NCI-H1436 treated with DMSO at 0.1 percent for 48 hours (cell line): ENCODE data around the gene CYTH1.

Experiments
- DNase-seq: peaks from one replicate; lab custom pipeline; 2025; lab: John Stamatoyannopoulos, UW

The CYTH1 gene

DNA sequence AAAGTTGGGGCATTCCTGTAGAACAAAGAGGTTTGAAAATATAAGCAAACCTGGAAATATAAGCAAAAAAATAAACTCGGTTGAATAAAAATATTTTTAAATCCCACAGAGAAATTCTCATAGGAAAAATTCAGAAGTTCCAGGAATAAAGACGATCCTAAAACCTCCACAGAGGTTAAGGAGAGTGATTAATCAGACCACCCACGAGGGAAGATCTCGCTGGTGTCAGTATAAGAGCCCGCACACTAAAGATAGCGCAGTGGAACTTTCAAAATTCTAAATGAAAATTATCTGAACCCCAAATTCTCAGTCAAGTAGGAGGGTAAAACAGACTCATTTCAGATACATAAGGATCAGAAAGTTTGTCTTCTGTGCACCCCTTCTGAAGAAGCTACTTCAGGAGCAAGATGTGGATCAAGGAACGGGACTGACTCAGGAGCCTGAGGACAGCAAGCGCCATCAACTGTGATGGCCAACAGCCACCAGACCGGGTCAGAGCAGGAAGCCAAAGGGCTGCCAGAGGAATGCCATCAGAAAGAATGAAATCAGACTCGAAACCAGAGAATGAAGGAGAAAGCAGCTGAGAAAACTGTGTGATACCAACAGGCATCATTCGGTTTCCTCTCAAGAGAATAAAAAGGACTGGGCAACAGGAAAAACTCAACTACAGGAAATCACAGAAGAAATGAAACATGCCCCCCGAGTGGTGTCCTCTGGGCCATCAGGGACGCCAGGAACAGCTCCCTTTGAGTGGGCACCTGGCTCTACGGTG lies 66.9 kb downstream of the CYTH1 start:
- no peak for DNase-seq

DNA sequence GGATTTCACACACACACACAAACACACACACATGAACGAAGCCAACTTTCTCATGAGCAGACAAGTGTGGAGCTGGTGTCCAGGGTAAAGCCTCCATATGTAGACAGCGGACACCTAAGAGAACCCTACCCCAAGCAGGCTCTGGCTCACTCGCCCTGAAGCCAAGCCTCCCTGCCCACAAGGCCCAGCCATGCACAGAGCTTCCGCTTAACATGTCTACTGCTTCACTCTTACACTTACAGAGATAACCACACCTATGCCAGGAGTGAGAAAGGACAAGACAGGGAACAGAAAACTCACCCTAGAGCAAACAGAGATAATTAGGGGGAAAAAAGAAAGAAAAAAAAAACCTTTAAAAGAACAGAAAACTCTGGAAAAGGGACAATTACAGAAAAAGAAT lies 67.5 kb downstream of the CYTH1 start:
- DNase-seq: no peak

DNA sequence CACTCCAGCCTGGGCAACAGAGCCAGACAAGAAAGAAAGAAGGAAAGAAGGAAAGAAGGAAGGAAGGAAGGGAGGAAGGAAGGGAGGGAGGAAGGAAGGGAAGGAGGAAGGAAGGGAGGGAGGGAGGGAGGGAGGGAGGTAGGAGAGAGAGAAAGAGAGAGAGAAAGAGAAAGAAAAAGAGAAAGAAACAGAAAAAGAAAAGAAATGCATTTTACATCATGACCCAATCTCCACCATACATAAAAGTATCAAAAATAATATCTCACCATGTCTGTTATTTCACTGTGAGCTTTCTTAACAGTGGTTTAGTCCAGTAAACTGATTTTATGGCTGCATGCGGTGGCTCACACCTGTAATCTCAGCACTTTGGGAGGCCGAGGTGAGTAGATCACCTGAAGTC lies 70.0 kb downstream of the CYTH1 start:
- no peak for DNase-seq

DNA sequence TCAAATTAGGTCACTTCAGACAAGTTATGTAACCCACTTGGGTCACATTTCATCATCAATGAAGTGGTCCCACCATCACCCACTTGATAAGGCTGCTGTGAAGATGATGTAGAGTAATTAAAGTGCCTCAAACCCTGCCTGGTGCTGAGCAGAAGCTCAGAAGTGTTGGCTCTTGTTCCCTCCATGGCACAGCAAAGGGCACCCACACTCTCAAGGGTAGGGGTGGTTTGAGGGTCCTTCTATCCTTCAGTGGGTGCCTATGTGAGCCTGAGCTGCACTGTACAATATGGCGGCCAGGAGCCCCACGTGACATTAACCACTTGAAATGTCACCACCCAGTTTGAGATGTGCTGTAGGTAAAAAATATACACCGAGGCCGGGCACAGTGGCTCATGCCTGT lies 71.5 kb downstream of the CYTH1 start:
- DNase-seq: no peak

DNA sequence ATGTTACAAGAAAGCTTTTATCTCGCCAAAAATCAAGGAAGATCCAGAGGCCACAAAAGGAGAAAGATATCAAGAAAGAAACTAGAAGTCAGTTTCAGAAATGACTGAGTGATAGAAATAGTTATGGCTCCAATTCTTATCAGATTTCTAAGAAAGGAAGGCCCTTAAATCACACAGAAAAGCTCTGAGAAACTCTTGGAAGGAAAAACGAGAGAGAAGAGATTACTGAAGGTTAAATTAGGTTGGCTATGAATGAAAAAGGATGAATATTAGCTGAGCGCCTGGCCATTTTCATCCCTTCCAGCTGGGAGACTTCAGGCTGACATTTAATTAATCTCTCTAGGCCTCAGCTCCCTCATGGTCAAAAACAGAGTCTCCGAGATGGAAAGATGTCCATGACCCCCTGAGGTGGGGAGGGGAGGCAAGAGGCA lies 72.3 kb downstream of the CYTH1 start:
- DNase-seq: no peak

DNA sequence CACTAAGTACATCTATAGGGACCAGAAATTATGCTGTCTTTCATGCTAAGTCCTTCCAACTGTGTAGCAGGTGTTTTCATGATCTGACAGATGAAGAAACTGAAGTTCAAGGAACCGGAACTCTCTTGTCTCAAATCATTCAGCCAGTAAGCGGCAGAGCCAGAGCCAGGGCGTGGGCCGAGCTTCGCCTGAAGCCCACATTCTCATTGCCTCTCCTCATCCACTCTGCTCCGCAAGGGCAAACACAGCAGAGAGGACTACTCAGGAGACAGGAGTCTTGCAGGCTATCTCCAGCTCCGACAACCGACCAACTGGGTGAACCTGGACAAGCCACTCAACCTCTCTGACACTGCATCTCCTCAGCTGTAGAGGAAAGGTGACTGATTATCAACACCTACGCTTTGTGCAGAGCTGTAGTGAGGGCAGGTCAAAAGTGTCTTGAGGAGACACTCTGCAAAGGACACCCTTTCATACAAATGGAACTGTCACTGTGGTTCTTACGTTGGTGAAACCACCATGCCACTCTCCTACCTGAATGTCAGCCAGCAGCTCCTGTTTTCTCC lies 72.9 kb downstream of the CYTH1 start:
- DNase-seq: no peak

DNA sequence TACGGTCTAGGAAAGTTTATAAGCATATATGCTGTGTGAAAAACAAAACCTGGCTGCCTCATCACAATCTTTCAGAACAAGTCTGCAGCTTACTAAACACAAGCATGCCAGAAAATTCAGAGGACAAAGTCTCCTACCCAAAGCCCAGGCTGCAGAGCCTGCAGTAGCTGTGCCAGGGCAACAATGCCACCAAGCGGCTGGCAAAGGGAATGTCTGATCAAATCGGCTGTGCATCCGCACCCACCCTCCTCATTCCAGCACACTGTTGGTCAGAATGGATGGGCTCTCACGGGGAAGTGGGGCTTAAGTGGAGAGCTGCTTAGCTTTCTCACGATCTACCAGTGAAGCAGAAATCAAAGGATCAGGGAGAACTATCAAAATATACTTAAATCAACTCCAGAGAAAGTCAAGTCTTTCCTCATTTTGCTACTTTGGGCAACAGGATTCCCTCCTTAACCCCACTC lies 73.5 kb downstream of the CYTH1 start:
- DNase-seq: peak; percentile 42

DNA sequence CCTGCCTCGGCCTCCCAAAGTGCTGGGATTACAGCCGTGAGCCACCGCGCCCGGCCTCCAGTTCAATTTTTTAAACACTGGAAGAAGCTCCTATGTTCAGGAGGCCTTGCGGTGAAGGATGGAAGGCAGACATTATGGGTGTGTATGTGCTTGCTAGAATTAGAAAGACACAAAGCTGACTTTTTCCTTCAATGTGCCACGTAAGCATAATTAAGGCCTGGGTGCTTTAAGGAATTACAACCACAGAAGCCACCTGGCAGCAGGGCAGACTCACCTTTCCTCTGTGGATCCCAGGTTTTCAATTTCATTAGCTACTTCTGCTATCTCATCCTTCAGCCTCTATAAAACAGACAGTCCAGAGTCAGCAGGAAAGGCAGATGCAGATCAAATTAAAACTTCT lies 74.2 kb downstream of the CYTH1 start:
- DNase-seq: no peak

DNA sequence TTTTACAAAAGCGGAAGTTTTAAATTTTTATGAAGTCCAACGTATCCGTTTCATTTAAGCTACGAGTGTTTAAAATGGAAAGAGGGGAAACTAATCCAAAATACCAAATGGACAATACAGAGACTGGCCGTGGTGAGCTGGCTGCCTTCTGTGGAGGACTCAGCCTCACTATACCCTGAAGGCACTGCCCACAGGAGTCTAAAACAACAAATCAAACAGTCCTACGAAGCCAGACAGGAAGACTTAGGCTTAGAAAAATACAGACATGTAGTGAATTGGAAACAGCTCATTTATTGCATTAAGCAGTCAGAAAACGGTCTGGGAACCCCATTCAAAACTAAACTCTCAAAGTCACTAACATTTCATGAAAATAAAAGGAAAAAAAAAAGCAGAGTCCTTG lies 75.1 kb downstream of the CYTH1 start:
- no peak for DNase-seq

DNA sequence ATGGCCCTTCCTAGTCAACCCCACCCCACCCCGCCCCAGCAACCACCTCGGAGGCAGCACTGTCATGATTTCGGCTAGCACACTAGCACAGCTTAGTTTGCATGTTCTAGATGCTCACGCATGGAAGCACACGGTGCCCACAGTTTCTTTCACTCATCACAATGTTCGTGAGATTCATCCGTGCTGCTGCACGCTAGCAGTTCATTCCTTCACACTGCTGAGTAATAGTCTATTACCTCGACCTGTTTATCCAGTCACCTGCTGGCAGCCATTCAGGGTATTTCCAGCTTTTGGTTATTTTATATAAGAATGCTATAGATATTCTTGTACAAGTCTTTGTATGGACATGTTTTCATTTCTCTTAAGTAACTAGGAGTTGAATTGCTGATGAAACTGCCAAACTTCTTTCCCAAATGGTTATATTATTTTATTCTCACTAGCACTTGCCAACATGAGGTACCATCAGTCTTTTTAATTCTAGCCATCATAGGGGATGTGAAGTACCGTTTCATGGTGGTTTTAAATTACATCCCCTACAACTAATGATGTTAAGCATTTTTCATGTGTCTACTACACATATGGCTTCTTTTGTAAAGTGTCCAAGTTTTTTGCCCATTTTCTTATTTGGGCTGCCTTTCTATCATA lies 75.7 kb downstream of the CYTH1 start:
- no peak for DNase-seq

DNA sequence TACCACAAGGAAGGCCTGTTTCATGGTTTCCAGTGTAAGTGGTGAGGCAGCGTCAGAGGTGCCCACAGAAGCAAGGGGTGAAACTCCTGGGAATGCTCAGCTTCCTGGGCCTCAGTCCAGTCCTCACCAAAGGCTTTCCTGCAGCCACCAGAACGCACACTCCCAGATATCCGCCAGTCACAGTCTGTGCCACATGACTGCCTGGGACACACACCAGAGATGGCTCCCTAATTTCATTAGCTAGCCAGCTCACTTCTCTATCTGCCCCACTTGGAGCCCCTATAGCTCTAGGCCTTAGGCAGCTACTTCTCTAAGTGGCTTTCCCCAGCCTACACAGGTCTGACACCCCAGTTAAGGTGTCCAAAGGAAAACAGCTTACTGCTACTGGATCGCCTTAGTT lies 77.0 kb downstream of the CYTH1 start:
- DNase-seq: no peak

DNA sequence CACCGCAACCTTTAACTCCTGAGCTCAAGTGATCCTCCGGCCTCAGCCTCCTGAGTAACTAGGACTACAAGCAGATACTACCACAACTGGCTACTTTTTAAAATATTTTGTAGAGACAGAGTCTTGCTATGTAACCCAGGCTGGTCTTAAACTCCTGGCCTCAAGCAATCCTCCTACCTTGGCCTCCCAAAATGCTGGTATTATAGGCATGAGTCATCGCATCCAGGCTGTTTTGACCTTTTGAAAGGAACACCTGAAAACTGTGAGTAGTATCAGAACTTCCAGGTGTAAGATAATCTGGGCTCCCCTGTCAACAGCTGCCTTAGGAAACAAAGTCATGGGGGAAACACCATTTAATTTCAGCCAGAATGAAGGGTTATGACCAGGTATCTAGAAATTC lies 77.5 kb downstream of the CYTH1 start:
- no peak for DNase-seq

DNA sequence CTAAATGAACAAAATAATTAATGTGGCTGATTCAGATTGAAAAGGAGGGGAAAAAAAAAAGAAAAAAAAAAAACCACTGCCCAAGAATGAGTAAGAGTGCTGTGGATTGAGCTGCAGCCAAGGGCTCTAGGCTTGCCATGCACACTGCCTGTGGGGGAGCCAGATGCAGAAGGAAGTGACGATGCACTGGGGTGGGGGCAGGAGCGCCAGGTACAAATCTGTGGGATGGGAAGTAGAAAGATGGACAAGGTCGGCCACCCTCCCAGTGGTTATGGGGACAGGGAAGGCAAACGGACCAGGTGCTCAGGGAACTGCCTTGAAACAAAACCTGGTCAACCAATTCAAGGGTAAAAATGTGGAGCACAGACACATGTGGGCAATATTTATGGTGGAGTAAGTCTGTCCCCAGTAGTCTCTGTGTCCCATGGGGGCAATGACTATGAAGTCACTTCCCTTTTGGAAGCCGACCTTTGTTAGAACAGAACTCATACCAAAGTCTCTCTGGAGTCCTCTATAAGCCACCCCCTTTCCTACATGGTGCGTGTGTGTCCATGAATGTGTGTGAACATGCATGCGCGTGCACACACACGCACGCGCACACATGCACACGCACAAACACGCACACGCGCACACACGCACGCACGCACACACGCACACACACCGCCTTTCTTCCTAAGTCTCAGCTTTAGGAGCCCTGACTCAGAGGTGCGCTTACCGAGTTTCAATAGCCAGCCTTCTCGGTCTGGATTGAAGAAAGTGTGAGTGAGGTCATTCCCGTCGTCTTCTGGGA lies 84.3 kb downstream of the CYTH1 start:
- DNase-seq: no peak

DNA sequence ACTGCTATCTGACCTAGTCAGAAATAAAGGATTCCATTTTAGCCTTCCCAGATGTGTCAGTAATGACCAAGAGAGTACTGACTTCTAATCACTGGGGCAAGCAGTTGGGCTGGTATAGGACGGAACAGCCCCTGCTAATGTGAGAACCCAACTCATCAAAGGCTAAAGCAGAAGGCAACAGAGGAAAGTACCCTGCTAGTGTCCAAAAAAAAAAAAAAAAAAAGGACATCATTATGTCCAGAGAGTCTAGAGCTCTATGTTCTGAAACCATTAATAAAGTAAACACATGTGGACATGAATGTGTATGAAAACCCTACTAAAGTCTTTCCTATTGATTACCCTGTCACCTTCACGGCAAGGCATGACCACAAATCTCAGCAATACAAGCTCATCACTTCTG lies 85.0 kb downstream of the CYTH1 start:
- no peak for DNase-seq

DNA sequence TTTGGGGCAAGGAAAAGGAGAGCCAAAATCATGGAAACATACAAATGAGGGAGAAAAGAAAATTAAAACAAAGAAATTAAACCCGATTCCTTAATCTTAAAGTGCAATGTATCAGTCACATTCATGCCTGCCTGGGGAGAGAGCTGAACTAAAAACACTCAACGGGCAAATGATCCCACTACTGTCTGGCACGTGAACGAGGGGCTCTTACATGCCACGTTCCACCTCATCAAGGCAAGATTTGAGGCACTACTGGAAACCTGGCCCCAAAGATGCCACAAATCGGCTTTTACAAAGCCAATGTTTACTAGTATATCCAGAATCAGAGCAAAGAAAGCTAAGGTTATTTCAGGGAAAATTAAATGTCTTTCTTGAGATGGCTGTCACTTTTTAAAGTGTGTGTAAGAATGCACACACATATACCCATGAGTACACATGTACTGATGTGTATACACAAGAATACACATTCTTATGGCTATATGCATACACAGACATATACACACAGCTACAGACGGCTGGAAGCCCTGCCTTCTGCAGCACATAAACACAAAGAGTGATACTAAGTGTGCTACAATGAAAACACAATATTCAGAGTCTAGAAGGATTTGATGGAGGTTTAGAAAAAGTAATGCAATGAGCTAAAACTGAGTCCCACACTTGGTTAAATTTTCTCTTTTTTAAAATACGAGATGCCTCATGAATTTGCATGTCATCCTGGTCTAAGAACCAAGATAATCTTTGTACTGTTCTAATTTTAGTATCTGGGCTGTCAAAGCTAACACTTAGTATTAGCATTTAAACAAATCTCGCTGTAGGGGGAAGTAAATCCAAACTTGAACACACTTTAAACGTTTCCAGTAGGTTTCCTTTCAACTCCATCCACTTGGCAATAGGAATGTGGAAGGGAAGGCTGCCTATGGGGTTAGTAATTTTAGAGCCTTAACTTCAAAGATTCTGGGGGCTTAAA lies 85.8 kb downstream of the CYTH1 start:
- no peak for DNase-seq

DNA sequence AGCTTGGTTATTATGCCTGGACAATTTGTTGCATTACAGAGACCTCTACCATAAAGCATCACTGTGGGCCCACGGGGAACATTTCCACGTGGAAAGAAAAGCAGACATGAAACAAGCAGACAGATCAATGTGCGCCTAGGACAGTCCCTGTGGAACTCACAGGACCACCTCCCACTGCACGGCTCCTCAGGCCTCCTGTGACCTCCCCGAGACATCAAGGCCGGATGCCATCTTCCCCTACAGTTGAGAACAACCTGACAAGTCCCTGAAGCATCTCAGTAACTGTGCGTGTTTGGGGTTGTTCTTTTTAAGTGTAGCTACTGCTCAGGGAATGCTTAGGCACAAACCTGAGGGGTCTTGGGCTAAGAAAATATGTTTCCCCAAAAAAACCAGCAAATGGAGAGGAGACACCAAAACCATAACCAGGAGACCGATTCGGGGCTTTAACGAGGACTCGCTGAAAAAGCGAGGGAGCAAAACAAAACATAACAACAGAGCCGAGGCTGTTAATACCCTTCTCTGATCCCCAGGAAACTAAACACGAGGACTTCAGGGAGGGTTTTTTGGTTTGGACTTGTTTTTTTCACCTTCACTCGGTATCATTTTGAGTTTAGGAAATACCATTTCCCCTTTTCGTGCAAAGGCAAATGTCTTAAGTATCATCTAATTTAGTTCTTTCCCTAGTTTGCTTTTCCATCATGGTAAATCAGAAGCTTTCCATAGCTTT lies 87.1 kb downstream of the CYTH1 start:
- DNase-seq: no peak

DNA sequence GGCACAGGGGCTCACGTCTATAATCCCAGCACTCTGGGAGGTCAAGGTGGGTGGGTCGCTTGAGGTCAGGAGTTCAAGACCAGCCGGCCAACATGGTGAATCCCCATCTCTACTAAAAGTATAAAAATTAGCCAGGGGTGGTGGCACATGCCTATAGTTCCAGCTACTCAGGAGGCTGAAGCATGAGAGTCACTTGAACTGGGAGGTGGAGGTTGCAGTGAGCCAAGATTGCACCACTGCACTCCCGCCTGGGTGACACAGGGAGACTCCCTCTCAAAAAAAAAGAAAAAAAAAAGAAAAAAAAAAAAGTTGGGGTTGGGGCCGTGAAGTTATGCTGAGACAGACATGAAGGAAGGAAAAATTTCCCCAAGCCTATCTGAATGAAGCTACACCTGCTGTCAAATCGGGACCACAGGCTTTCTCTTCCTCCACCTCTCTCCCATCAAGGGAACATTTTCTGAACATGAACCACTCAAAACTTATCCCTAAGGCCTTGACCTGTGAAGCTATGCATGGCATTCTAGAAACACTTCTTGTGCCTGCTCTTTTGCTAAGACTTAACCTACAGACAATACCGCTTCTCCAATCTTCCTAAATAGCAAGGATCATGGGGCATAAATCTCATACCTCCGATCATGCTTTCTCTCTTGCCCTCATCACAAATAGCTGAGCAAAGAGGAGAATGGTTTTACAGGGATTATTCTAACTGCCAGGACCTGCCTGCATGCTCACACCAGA lies 88.6 kb downstream of the CYTH1 start:
- DNase-seq: no peak

DNA sequence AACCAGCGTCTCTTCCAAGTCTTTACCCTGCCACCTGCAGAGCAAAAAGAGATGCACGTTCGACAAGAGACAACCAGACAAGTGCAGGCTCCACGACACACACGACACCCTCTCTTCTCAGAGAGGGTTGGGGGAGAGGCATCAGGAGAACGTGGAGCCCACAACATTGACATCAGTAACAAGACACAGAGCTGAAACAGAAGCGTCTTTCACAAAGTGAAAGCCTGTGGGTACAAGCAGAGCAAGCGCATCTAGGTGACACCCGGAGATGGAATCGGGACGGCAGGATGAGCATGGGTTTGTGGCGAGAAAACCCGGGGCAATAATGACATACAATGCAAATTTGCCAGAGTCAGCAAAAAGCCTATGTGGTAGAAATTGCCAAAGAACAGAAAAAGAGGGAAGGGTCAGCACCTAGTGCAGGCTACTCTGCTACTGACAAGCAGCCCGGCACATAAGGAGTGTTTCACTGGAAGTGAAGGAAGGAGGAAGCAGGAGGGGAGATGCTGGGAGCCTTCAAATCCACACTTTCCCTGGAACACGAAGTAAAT lies 89.5 kb downstream of the CYTH1 start:
- DNase-seq: no peak

DNA sequence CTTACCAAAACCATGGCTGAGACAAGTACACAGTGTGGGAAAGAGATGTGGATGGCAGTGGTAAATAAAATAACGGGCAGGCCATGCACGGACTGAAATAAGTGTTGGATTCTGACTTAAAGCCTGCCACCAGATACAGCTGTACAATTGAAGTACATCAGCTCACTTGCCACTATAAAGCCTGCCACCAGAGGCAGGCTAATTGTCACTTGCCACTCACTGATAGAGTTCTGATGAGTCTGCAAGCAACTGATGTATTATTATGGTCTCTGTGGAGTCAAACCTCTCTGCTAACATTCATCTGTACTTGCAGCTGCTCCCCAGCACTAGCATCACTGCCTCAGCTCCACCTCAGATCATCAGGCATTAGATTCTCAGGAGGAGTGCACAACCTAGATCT lies 93.0 kb downstream of the CYTH1 start:
- no peak for DNase-seq

DNA sequence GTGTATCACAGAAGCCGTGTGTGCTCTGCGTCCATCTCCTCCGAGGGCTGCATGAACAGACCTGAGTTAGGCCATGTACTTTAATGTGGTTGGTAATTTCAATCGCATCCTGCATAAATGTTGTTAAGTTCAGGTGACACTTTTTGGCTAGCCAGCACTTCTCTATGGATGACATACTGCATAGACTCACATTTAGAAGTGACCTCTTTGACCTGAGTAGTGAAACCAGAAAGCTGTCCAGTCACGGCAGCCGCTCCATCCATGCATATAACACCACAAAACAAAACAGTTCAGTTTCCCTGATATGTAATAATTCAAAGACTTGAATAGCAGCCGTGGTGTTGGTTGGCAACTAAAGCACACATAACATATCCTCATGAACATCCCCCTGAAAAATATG lies 94.1 kb downstream of the CYTH1 start:
- DNase-seq: no peak
